ACHN (cell line): ENCODE data around the gene RREB1.

ENCODE experiments used
- DNase-seq: peaks from one replicate; pipeline ENCODE4 v3.0.0-alpha.2; 2015
- in situ Hi-C: cut with HindIII; loops from 2 replicates; pipeline ENCODE4 v1.10.0; 2017; ENCODE audit warnings: low sequenced_read_pairs, low pct_ligation_motif_present, low pct_unique_long_range_greater_than_20kb

RREB1 gene

DNA sequence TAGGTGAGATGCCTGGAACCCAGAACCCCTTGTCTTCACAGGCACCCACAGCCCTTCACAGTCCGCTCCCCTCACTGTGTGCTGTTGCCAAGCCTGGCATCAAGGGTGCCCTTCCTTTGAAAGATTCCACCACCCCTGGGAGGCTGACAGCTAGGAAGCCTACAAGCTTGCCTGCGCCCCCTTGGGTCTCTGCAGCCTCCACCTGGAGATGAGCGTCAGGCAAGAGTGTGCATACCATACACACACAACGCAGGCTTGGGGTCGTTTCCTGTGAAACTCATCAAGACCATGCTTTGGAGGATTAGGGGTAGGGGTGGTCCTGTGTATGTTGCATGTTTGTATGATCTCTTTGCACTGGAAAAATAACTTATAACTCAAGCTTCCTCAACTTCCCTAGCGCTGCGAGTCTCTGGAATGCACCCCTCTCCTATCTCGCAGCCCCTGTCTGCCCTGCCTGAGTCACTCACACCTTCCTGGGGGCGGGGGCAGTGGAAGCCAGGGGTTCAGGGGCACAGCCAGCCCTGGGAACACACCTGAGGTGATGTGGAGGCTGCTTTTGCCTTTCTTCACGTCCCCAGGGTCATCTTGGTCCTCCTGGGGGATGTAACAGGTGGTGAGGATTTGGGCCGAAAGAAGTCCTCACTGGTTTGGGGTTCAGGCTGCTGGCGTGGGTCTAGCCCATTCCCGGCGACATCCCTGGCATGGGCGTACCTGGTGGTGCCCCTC is 138.1 kb downstream of the RREB1 start:
- no peak for DNase-seq
- in situ Hi-C loops = no loop called here

DNA sequence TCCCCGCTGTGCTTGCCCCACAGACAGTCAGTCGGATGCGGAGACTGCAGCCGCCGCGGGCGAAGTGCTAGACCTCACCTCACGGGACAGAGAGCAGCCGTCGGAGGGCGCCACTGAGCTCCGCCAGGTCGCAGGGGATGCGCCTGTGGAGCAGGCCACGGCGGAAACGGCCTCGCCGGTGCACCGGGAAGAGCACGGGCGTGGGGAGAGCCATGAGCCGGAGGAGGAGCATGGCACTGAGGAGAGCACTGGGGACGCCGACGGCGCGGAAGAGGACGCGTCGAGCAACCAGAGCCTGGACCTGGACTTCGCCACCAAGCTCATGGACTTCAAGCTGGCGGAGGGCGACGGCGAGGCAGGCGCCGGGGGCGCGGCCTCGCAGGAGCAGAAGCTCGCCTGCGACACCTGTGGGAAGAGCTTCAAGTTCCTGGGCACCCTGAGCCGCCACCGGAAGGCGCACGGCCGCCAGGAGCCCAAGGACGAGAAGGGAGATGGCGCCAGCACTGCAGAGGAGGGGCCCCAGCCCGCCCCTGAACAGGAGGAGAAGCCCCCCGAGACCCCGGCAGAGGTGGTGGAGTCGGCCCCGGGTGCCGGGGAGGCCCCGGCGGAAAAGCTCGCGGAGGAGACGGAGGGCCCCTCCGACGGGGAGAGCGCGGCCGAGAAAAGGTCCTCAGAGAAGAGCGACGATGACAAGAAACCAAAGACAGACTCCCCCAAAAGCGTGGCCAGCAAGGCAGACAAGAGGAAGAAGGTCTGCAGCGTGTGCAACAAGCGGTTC is 138.8 kb downstream of the RREB1 start:
- in situ Hi-C loops = no loop called here
- no peak for DNase-seq

GRCh38 chr6:7247179-7247456 is 139.4 kb downstream of the RREB1 start:
- in situ Hi-C loops = no loop called here
- no peak for DNase-seq

DNA sequence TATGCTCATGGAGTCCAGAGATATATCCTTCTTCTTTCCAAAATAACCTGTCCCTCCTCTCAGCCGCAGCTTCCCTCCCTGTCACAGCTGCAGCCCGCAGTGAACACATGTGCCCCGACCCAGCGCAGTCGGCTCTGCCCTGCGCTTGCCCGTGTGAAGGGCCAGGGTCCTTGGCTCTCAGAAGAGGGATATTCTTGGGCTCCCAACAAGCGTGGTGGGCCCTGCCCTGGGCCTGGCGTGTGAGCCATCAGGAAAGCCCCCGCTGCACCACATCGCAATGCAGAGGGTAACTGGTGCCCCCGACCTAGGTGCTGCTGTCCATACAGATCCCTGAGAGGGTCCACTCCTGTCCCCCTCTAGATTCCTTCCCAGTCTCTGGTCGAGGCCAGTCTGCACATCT is 140.1 kb downstream of the RREB1 start:
- in situ Hi-C loops = no loop called here
- DNase-seq = no peak

GRCh38 chr6:7249391-7249790 is 141.6 kb downstream of the RREB1 start:
- in situ Hi-C loops = no loop called here
- DNase-seq = no peak

DNA sequence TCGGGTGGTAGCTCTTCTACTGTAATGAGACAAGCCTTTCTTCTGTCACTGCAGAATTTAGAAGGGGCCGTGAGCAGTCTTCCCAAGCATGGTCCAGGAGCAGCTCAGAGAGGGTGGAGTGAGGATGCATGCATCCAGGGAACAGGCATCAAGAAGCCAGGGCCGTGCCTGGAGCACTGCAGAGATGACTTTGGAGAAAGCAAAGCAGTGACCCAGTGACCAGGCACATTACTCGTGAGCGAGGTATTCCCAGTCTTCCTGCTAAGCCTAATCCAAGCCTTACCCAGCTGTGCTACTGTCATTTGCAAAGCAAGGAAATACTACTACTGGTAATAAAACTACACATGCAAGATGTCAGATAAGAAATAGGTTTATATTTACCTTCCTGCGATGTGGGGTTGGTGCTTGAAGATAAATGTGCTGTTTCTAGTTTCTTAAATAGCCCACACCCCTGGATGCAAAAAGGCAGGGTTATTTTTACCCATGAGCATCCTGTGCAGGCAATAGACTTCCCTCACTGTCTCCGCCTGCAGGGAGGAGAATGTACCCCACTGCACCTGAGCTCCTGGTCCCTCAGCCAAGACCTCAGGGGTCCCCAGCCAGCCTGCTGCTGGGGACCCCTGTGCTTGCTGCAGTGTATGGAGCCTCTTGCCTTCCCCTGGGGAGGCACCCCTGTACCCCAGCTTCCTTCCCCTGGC is 142.3 kb downstream of the RREB1 start:
- in situ Hi-C loops = no loop called here
- no peak for DNase-seq

DNA sequence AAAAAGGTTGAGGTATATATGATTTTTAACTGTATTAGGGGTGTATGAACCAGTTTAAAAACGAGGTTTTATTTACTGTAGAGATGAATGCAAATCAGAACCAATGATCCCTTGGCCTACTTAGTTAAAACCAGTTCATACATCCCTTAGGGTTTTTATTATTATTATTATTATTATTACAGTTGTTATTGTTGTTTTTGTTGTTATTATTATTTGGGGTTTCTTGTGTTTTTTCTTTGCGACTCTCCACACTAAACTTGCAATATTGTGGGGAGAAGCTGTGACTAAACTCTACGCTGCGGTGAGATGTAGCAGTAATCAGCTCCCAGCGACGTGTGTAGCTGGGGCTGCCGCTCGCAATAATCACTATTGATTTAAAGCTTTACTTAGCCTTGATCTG is 143.1 kb downstream of the RREB1 start:
- in situ Hi-C loops = no loop called here
- no peak for DNase-seq

DNA sequence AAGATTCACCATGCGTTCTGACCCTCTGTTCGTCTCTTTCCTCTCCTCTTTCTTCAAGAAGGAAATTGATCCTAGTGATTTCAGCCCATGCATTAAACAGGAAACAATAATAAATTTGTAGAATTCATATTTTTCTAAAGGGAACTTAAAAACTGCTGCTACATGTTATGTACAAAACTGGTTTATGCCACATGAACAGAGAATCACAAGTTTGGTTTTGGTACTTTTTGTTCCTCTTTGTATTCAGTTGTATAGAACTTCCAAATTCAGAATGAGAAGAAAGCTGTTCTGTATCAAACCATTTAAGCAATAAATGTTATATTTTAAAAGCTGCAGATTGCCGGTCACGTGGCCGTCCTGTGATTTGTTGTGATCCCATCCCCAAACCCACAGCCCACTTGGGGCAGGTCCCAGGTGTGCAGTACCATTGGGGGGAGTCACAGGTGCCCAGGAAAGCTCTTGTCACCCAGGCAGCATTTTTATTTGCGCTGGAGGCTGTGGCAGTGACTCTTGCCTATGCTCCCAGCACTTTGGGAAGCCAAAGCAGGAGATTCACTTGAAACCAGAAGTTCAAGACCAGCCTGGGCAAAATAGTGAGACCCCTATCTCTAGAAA is 144.0 kb downstream of the RREB1 start:
- in situ Hi-C loops = no loop called here
- DNase-seq = no peak

DNA sequence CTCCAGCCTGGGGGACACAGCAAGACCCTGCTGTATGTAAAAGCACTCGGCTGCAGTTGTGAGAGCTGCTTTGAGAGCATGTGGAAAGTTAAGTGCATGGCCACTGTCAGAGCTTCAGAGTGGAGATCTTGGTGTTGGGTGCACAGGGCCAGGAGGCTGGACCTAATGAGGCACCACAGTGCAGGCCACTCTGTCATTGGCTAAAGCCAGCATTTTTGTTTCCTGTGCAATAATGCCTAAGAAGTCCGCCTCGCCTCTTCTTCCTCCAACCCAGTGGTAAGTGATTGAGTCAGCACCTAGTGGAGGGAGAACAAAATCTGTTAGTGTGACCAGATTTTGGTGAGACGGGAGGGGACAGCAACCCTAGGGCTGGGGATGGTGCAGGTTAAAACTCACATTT is 144.6 kb downstream of the RREB1 start:
- in situ Hi-C loops = no loop called here
- no peak for DNase-seq

- in situ Hi-C loops = no loop called here
- DNase-seq = no peak
These were observed 147.4 kb downstream of the RREB1 start for GRCh38 chr6:7254980-7255835.

DNA sequence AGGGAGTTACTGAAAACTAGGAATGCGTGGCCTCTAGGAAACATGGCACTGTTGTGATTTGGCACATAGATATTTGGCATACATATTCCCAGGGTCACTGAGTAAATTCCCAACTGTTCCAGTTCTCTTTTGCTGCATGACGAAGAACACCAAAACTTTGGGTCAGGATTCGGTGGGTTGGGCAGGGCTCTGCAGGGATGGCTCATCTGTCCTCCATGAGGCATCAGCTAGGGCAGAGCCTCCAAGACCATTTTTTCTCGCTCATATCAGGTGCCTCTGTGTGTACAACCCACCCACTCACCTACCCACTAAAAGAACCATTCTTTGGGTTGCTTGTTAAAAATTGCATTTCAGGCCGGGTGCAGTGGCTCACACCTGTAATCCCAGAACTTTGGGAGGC is 148.2 kb downstream of the RREB1 start:
- no peak for DNase-seq
- in situ Hi-C loops = no loop called here

- in situ Hi-C loops = no loop called here
- DNase-seq = no peak
These were observed 149.0 kb downstream of the RREB1 start for GRCh38 chr6:7256785-7257184.

- in situ Hi-C loops = no loop called here
- no peak for DNase-seq
These were observed 149.9 kb downstream of the RREB1 start for GRCh38 chr6:7257521-7258230.

DNA sequence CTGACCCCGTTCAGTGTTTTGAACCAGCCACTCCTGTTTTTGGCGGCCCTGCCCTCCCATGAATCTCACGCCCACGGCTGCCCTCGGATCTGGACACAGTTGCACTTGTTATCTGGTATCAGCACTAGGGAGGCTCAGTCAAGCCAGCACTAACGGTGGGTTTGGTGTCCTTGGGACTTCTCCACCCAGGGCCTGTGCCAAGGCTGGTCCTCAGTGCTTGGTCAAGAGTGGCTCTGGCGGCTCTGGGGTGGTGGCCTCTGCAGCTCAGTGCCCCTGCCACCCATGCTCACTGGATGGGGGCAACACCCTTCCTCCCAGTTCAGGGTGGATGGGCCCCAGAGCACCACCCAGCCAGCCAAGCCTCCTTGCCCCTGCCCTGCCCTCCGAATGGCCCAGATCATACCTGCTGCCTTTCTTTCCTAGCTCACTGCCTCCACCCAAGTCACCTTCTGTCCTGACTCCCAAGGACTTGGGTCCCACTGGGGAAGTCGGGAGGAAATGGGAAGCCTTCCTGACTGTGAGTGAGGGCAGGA is 150.5 kb downstream of the RREB1 start:
- DNase-seq = no peak
- in situ Hi-C loops = no loop called here

DNA sequence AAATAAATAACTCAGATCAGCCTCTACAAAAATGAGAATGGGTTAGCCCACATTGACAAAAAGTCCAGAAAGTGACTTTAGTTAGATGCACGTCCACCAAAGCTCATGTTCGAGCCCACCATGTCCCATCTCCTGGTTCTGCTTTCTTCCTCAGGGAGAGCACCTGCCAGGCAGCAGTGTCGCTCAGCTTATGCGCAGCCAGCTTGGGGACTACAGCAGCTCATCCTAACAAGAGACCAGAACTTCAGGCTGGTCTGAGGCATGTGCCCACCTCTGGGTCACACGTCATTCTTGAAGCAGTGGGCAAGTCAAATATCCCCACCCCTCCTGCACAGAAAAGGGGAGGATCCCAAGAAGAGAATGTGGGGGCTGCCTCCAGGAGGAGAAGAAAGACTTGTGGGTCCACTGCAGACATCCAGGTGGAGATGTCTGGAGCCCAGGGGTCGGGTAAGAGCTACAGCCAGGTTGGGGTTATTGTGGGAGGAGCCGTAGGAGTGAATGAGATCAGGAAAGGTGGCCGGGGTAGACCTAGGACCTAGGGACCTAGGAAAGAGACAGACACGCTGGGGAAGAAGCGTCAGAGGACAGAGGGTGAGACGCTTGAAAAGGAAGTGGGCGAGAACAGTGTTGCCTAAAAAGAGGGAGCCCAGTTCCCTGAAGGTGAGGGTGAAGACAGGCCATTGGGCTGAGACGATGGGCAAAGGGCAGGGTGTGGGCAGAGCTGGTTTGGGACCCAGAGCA is 152.7 kb downstream of the RREB1 start:
- in situ Hi-C loops = no loop called here
- DNase-seq = no peak

DNA sequence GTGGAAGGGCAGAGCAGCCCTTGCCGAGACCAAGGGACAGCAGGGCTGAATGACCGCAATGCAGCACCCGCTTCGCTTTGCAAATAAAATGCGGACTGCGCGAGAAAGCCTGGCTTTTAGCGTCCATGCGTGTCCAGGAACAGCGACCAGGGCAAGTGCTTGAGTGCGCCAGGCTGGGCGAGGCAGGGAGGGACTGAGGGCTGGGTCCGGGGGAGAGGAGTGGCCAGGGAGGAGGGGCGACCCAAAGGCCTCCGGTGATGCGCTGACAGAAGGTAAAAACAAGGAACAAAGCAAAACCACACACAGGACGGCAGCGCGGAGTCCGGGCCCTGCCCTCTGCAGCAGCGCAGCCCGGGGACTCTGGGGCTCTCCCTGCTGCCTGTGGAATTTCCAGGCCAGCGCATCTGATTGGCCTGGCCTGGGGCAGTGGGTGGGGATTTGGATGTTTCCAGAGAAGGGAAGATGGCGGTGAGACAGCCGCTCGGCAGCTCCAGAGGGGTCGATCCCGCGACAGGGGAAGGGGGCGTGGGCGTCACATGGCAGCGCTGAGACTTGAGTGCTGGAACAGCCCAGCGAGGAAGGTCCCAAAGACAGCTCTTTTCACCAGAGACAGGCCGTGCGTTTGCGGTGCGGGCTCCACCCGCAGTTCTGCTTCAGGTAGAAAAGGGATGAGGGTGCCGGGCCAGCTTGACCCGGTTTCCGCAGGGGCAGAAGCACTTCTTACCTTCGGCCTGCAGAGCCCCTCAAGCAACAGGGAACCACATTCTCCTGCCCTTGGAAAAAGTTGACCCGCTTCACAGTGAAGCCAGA is 153.5 kb downstream of the RREB1 start:
- in situ Hi-C loops = no loop called here
- peak; percentile 86 for DNase-seq
